Activated T-helper 1 cell treated with anti-CD3 and anti-CD28 coated beads, Interleukin-12 subunit alpha, Interleukin-12 subunit beta, Interleukin-2, Interleukin-4 antibody, amounts not matched to agents 30 ng/mL and 10 ng/mL and 1 ng/mL, durations not matched to agents 14 hours and 24 hours and 36 hours (primary cell): ENCODE measurements around the gene ATP8A1. TPM values are rescaled to one million over a fixed set of nuclear protein-coding genes. Genes with fewer than 3 reads are reported as not detected.
"Not testable (repeated sequence)": the region's sequence is repeated elsewhere in the genome, so short reads cannot be mapped to it uniquely, and the experiment has no call there.

Experiments used
- DNase-seq: peaks from one replicate; pipeline ENCODE4 v3.0.0; 2021; ENCODE audit warnings: low spot score
- H3K27ac Mint-ChIP-seq: one replicate; pipeline ENCODE4 v1.8.0; 2021; ENCODE audit warnings: mild to moderate bottlenecking, mixed read lengths
- H3K27me3 Mint-ChIP-seq: one replicate; pipeline ENCODE4 v1.8.0; 2022; ENCODE audit warnings: mild to moderate bottlenecking, moderate library complexity, mixed read lengths; ENCODE audit not compliant: insufficient read depth
- H3K36me3 Mint-ChIP-seq: one replicate; pipeline ENCODE4 v1.8.0; 2021; ENCODE audit warnings: low read depth, mixed read lengths
- H3K4me1 Mint-ChIP-seq: one replicate; pipeline ENCODE4 v1.8.0; 2021; ENCODE audit warnings: low read depth, mixed read lengths
- H3K4me3 Mint-ChIP-seq: one replicate; pipeline ENCODE4 v1.8.0; 2021; ENCODE audit warnings: mild to moderate bottlenecking, moderate library complexity, mixed read lengths
- H3K9me3 Mint-ChIP-seq: one replicate; pipeline ENCODE4 v1.8.0; 2021; ENCODE audit warnings: mixed read lengths
- intact Hi-C: fragments of 100-400 bp; cut with micrococcal nuclease; formaldehyde crosslinking; loops from one replicate; pipeline ENCODE4 v1.15.1; 2024
- total RNA-seq: library from RNA; stranded (reverse); gene quantifications from 2 replicates; pipeline ENCODE4 v1.2.3, GENCODE V29; 2022

ATP8A1 gene
- total RNA-seq, 1 donor from 2014 or later, result 18.2 TPM

DNA sequence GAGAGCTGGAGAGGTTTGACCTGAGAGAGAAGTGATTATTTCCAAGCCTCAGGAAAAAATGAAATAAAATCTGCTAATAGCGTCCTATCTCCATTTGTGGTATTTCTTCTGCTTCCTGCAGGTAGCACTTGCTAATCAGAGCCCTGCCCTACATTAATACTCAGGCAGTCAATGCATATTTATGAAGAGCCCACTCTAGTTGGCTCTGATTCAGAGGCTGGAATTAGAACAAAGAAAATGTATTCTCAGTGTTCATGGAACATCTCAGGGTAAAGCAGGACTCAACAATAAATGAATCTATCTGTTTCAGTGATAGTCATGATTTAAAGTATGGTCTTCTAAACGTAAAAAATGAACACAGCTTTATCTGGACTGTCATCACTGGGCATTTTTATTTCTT lies 1.4 kb upstream of the ATP8A1 start:
- intact Hi-C loops, result loop anchor here (5.0 to 10.0 kb wide), 2 partner anchors 666 to 723 kb away; partner anchors contain the start of genes SLC30A9 and TMEM33
- peaks cover 7% of the 10 kb centered on the region for H3K27me3 Mint-ChIP-seq
- peak overlapping the region; percentile 87 for H3K4me3 Mint-ChIP-seq
- H3K27ac Mint-ChIP-seq, result no peak overlapping the region
- H3K4me1 Mint-ChIP-seq, result peaks cover 41% of the 10 kb centered on the region
- no peak for DNase-seq
- H3K9me3 Mint-ChIP-seq, result peaks cover 1% of the 10 kb centered on the region
- H3K36me3 Mint-ChIP-seq, result peaks cover 11% of the 10 kb centered on the region

GRCh38 chr4:42656679-42656943 lies 294 bp downstream of the ATP8A1 start:
- peaks cover 45% of the 10 kb centered on the region for H3K4me1 Mint-ChIP-seq

DNA sequence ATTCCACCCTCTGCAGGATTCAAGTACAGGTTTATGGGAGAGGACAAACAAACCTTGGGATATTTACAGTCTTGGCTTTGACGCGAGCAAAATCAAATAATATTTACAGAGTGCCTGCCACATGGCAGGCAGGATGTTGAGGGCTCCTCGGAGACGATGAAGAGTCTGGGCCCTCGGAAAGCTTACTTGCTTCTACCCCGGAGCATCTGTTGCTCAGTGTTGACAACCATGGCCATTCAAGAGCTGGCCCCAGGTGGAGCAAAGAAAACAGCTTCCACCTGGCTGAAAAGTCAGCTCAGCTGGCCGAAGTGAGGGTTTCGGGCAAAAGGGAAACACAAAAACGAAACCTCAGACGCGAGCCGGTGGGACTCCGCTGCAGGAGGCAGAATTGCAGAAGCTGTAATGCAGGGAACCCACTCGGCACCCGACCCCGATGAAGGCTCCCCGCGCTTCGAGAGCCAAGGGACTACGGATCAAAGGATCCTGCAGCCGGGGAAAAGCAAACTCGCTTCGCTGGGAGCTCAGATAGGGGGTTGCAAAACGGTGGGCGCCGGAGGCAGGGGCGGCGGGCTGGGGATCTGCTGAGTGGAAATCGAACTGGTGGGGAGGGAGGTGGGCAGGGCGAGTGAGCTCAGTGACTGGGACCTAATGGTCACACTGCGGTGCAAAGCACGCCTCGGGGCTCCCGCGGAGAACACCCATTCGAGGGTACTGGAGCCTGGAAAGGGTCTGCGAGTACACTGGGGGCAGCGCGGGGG lies 805 bp downstream of the ATP8A1 start:
- intact Hi-C loops, result loop anchor here (2.0 to 10.0 kb wide), 3 partner anchors 87 to 721 kb away; partner anchors contain the start of genes SLC30A9 and TMEM33
- peaks cover 45% of the 10 kb centered on the region for H3K4me1 Mint-ChIP-seq
- H3K36me3 Mint-ChIP-seq, result peaks cover 19% of the 10 kb centered on the region
- H3K27me3 Mint-ChIP-seq, result no peaks in the 10 kb centered on the region
- peak overlapping the region; percentile 94 for H3K4me3 Mint-ChIP-seq
- peaks cover 10% of the 10 kb centered on the region for H3K9me3 Mint-ChIP-seq
- DNase-seq, result peak; percentile 32
- H3K27ac Mint-ChIP-seq, result peak overlapping the region; percentile 92

More at GRCh38 chr4:42656679-42656943, 294 bp downstream of the ATP8A1 start:
- H3K27ac Mint-ChIP-seq, result peak overlapping the region; percentile 92
- H3K27me3 Mint-ChIP-seq, result no peaks in the 10 kb centered on the region
- no peak for DNase-seq
- H3K4me3 Mint-ChIP-seq, result peak overlapping the region; percentile 94
- H3K36me3 Mint-ChIP-seq, result peaks cover 18% of the 10 kb centered on the region
- peaks cover 10% of the 10 kb centered on the region for H3K9me3 Mint-ChIP-seq
- intact Hi-C loops, result loop anchor here (2.0 to 10.0 kb wide), 3 partner anchors 88 to 722 kb away; partner anchors contain the start of genes SLC30A9 and TMEM33

DNA sequence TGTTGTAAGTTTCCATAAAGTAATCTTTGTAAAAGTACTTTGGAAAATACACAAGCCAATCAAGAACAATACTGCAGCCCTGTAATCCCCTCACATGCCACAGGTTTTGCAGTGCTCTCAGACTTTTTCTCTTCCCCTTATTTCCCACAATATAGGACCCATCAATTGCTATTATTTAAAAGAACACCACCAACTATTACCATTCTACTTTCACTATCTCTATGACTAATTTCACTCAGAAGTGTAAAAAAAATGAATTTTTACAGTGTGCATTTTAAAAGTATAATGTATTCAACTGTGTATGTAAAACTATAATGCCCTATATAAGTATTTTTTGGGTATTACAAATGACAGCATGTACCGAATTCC lies 1.7 kb downstream of the ATP8A1 start:
- Mint-ChIP-seq H3K4me3 (peak overlapping the region; percentile 94), H3K36me3 (peaks cover 19% of the 10 kb centered on the region), H3K27me3 (no peaks in the 10 kb centered on the region), H3K27ac (peak overlapping the region; percentile 92), H3K9me3 (peaks cover 10% of the 10 kb centered on the region), H3K4me1 (peaks cover 45% of the 10 kb centered on the region)
- no peak for DNase-seq
- intact Hi-C loops, result loop anchor here (5.0 to 10.0 kb wide), 2 partner anchors 663 to 720 kb away; partner anchors contain the start of genes SLC30A9 and TMEM33

DNA sequence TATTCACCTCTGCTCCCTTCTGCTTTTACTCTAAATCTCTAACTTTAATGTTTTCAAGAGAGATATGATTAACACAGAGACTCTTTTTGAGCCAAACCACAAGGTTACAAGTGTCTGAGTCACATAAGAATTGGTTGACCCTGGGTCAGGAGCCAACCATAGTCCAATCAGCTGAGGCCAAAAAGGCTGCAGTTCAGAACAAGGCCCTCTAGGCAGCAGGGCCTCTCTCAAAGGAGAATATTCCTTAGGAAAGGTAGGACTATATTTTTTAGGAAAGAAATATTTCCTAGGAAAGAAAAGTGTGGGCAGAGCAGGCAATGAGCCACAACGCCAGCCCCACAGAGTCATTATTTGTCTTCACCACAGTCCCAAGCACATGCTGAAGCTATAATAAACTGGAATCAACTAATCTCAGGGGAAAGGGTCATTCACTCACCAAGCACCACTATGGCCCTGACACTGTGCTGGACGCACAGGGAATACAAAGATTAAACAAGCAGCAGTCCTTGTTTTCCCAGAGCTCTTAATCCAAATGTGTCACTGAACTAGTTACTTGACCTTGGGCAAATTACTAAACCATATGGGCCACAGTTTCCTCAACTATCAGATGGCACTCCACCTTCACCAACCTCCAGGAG lies 2.2 kb downstream of the ATP8A1 start:
- Mint-ChIP-seq H3K4me3 (peak overlapping the region; percentile 94), H3K36me3 (peaks cover 19% of the 10 kb centered on the region), H3K27ac (peak overlapping the region; percentile 92), H3K9me3 (peaks cover 10% of the 10 kb centered on the region), H3K4me1 (peaks cover 45% of the 10 kb centered on the region), H3K27me3 (no peaks in the 10 kb centered on the region)
- no peak for DNase-seq
- intact Hi-C loops, result loop anchor here (1.0 to 10.0 kb wide), 3 partner anchors 74 to 720 kb away; partner anchors contain the start of genes SLC30A9 and TMEM33

DNA sequence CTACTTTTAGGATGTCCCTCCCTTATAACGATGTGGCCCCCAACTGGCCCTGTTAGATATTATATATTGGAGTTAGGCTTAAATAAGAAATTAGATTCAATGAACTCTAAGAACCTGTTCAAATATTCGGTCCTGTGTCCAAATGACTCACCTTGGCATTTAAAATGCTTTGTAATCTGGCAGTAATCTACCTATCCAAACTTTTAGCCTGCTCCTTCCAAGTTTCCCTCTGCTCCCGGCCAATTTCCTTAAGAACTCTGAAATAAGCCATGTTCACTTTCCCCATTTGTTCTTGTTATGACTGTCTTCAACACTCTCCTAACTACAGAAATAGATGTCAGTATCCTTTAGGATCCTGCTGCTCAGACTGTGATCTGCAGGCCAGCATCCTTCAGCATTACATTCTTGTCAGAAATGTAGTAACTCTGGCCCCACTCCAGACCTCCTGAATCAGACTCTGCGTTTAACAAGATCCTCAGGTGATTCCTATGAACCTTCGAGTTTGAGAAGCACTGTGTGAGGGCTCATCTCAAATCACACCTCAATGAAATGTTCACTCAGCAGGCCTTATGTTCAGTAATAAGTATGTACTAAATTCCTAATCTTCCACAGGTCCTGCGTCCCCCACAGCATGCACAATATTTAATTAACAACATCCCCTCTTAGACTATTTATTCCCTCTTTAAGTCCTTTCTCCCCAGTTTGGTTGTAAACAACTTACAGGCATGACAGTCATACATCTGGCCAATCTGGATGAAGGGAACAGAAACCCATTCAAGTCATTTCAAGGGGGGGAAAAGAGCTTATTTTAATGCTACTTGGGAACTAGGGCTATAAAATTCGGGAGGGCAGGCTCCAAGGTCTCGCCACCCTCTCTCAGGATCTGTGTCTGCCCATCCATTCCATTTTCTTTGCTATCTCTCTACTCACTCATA lies 3.0 kb downstream of the ATP8A1 start:
- H3K9me3 Mint-ChIP-seq, result peaks cover 10% of the 10 kb centered on the region
- peak overlapping the region; percentile 94 for H3K4me3 Mint-ChIP-seq
- peaks cover 45% of the 10 kb centered on the region for H3K4me1 Mint-ChIP-seq
- no peak for DNase-seq
- H3K36me3 Mint-ChIP-seq, result peaks cover 19% of the 10 kb centered on the region
- H3K27ac Mint-ChIP-seq, result peak overlapping the region; percentile 2
- no peaks in the 10 kb centered on the region for H3K27me3 Mint-ChIP-seq
- intact Hi-C loops, result loop anchor here (1.0 to 10.0 kb wide), 2 partner anchors 74 to 719 kb away; partner anchors contain the start of gene TMEM33

- not testable (repeated sequence) for H3K9me3 Mint-ChIP-seq, H3K27ac Mint-ChIP-seq, H3K4me3 Mint-ChIP-seq, H3K27me3 Mint-ChIP-seq, DNase-seq
- peaks cover 37% of the 10 kb centered on the region for H3K4me1 Mint-ChIP-seq
- intact Hi-C loops, result loop anchor here (10.0 kb wide), 1 partner anchor 718 kb away; the partner anchor contains the start of gene TMEM33
- peaks cover 19% of the 10 kb centered on the region for H3K36me3 Mint-ChIP-seq
Measured at GRCh38 chr4:42652529-42653231, 4.2 kb downstream of the ATP8A1 start.

- Mint-ChIP-seq H3K9me3 (peaks cover 10% of the 10 kb centered on the region), H3K27ac (no peak overlapping the region), H3K27me3 (no peaks in the 10 kb centered on the region), H3K4me3 (no peak overlapping the region), H3K36me3 (peaks cover 17% of the 10 kb centered on the region), H3K4me1 (peaks cover 20% of the 10 kb centered on the region)
- intact Hi-C loops, result loop anchor here (10.0 kb wide), 1 partner anchor 715 kb away; the partner anchor contains the start of gene TMEM33
- no peak for DNase-seq
Measured at GRCh38 chr4:42649870-42650269, 7.0 kb downstream of the ATP8A1 start.

GRCh38 chr4:42646999-42647541 lies 9.8 kb downstream of the ATP8A1 start:
- peaks cover 25% of the 10 kb centered on the region for H3K4me1 Mint-ChIP-seq
- intact Hi-C loops, result no loop called here
- H3K9me3 Mint-ChIP-seq, result no peaks in the 10 kb centered on the region

DNA sequence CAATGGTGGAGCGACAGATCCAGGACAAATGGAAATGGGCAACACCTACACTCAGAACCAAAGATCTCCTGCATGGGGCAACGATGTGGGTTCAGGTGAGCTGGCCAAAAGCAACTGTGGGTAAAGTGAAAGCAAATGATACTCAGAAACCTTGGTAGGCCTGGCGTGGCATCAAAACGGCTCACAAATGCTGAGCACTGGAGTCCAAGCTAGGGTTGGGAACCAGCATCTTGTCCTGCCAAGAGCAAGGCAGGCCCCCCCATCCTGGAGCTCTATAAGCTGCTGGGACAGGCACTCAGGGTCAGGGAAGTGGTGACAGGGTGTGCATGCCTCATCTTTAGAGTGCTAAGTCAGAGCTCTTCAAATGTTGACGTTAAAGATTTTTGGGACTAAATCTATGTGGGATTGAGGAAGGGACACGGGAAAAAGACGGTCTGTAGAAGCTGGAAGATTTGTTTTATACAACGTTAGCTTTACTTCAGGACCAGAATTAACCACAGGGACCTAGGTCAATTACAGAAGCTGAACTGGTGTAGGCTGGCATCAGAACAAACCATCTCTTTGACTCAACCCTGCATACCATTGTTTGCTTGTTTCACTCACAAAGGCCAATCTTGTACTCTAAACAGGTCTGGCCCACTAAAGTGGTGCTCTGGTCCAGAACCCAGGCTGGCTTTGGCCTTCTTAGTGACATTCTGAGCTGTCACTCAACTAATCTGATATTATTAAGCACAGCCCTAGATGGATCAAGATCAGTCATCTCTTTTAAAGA lies 10.7 kb downstream of the ATP8A1 start:
- Mint-ChIP-seq H3K4me3 (no peak overlapping the region), H3K4me1 (peaks cover 34% of the 10 kb centered on the region), H3K27me3 (no peaks in the 10 kb centered on the region), H3K9me3 (no peaks in the 10 kb centered on the region), H3K27ac (no peak overlapping the region), H3K36me3 (no peaks in the 10 kb centered on the region)
- no peak for DNase-seq
- intact Hi-C loops, result no loop called here

More at GRCh38 chr4:42646999-42647541, 9.8 kb downstream of the ATP8A1 start:
- H3K27me3 Mint-ChIP-seq, result no peaks in the 10 kb centered on the region
- H3K27ac Mint-ChIP-seq, result no peak overlapping the region
- DNase-seq, result no peak
- H3K36me3 Mint-ChIP-seq, result peaks cover 4% of the 10 kb centered on the region
- no peak overlapping the region for H3K4me3 Mint-ChIP-seq

- Mint-ChIP-seq H3K4me3 (no peak overlapping the region), H3K4me1 (peaks cover 41% of the 10 kb centered on the region), H3K27me3 (no peaks in the 10 kb centered on the region), H3K36me3 (no peaks in the 10 kb centered on the region), H3K9me3 (no peaks in the 10 kb centered on the region), H3K27ac (no peak overlapping the region)
- intact Hi-C loops, result no loop called here
- DNase-seq, result no peak
Measured at GRCh38 chr4:42644897-42645296, 12.0 kb downstream of the ATP8A1 start.
